NCI-H187 (cell line): ENCODE results near the gene RAX.
A peak's percentile ranks its signal among the peaks of the same experiment; 100 is the strongest.
"Not testable (repeated sequence)": the region's sequence is repeated elsewhere in the genome, so short reads cannot be mapped to it uniquely, and the experiment has no call there.

Experiments used
- DNase-seq, 2 experiments: peaks; one replicate each; lab custom pipeline; 2025; lab: John Stamatoyannopoulos, UW

Gene RAX

GRCh38 chr18:59273759-59274532 is 692 bp upstream of the RAX start:
- no peak for DNase-seq

- no peak for DNase-seq
These were observed 899 bp downstream of the RAX start for GRCh38 chr18:59272221-59272888.

GRCh38 chr18:59271606-59272220 is 1.5 kb downstream of the RAX start:
- DNase-seq = no peak

- DNase-seq = no peak
These were observed 2.5 kb downstream of the RAX start for GRCh38 chr18:59270689-59271257.

DNA sequence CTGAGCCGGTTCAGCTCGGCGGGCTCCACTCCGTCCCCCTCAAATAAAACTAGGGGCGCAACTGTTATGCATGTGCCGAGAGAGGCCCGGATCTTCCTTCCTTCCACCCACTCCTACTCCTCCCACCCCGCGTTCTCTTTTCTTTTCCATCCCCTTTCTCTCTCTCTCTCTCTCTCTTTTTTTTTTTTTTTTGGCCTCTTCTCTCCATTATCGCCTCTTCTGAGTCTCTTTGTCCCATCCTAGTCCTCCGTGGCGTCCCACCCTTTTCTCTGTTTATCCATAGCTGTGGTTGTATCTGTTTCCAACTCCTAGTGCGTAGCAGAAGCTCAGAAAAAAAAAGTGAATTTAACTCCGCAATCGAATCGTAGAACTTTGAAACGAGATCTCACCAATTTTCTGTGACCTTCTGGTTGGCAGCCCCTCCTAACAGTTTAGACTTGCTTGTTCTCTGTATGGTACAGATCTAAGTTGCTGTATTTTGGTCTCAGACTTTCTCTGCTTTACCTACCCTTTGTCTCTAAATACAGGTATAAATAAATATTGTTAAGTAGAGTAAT is 3.6 kb downstream of the RAX start:
- DNase-seq = no peak

DNA sequence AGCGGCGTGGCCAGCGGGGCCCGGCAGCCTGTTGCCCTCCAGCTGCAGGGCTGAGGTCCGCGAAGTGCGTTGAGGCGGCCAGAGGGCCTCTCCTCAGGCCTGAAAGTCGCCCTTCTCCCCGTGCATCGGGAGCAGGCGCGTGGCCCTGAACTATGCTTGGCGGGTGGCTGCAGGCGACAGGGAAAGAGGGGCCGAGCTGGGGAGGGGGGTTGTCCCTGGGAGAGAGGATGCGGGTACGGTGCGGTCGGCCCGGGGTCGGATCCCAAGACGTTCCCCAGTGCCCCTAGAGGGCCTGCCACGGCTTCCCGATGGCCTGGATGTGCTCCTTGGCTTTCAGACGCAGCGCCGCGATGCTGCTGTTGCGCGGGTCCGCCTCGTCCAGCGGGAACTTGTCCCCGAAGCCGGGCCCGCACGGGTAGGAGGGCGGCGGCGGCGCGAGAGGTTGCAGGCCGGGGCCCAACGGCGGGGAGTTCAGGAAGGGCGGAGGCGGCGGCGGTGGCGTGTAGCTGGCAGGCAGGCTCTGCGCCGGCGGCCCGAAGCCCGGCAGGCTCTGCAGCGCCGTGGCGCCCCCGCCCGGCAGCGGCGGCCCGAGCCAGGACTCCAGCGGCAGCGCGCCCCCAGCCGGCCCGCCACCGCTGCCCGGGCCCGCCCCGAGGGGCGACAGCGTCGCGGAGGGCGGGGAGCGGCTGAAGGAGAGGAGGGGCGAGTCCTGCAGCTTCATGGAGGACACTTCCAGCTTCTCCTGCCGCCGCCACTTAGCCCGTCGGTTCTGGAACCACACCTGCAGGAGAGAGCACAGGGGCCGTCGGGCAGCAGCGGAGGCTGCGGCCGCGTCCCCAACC is 4.3 kb downstream of the RAX start:
- no peak for DNase-seq

GRCh38 chr18:59268127-59268720 is 5.0 kb downstream of the RAX start:
- no peak for DNase-seq

GRCh38 chr18:59267503-59268126 is 5.6 kb downstream of the RAX start:
- no peak for DNase-seq

- DNase-seq = no peak
These were observed 6.3 kb downstream of the RAX start for GRCh38 chr18:59266886-59267502.

GRCh38 chr18:59266459-59266858 is 6.8 kb downstream of the RAX start:
- DNase-seq = no peak

GRCh38 chr18:59265974-59266369 is 7.3 kb downstream of the RAX start:
- DNase-seq = no peak

DNA sequence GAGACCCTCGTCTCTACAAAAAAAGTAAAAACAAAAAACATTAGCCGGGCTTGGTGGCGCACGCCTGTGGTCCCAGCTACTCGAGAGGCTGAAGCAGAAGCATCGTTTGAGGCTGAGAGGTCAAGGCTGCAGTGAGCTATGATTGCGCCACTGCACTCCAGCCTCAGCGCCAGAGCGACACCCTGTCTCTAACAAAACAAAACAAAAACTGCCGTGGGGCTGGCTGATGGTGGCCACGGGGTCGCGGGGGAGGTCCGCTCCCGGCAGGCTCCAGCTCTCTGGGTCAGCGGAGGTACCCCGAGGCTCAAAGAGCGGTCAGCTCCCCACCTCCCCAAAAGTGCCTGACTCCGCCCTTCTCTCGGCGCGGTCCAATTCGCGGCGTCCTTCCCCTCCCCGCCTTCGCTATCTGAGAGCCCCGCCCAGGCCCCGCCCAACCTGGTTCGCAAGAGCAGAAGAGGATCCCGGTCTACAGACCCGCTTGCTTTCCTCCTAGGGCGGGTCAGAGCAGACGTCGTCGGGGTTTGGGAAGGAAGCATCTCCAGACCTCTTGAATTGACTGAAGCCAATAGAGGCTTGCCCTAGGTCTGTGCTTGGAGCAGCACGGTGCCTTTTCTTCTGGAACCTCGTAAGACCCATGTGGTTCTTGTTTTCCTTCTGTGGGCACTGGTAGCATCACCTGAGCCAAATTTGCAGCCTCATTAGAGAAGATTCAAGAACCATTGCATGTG is 7.8 kb downstream of the RAX start:
- peak; percentile 14 to 46 for DNase-seq

- DNase-seq = no peak
These were observed 8.5 kb downstream of the RAX start for GRCh38 chr18:59264651-59265245.

GRCh38 chr18:59264121-59264571 is 9.1 kb downstream of the RAX start:
- no peak for DNase-seq

DNA sequence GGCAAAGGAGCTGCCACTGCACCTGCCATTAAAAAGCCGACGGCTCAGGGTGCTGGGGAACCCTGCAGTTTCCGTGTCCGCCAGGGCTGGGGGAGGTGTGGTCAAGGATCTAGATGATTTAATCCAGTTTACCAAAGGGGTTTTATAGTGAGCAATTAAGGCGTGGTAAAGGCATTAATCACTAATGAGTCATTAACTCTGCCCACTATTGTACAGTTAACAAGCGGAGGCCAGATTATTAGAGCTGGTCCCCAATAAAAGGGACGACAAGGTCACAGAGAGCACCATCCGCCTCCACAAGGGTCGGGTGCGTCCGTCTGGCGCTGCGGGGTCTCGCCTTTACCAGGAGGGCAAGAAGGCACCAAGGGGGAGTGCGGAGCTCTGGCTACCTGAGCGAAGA is 9.6 kb downstream of the RAX start:
- no peak for DNase-seq

DNA sequence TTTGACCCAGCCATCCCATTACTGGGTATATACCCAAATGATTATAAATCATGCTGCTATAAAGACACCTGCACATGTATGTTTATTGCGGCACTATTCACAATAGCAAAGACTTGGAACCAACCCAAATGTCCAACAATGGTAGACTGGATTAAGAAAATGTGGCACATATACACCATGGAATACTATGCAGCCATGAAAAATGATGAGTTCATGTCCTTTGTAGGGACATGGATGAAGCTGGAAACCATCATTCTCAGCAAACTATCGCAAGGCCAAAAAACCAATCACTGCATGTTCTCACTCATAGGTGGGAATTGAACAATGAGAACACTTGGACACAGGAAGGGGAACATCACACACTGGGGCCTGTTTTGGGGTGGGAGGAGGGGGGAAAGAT is 11.0 kb downstream of the RAX start:
- not testable (repeated sequence) for DNase-seq

GRCh38 chr18:59261842-59262241 is 11.4 kb downstream of the RAX start:
- not testable (repeated sequence) for DNase-seq

DNA sequence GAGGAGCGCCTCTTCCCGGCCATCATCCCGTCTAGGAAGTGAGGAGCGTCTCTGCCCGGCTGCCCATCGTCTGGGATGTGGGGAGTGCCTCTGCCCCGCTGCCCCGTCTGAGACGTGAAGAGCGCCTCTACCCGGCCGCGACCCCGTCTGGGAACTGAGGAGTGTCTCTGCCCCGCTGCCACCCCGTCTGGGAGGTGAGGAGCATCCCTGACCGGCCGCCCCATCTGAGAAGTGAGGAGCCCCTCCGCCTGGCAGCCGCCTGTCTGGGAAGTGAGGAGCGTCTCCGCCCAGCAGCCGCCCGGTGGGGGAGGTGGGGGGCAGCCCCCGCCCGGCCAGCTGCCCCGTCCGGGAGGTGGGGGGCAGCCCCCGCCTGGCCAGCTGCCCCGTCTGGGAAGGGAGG is 17.8 kb downstream of the RAX start:
- DNase-seq = not testable (repeated sequence)

- DNase-seq = peak; percentile 19 to 20
These were observed 24.0 kb downstream of the RAX start for GRCh38 chr18:59249199-59249774.
